Muscle layer of duodenum (tissue), 2 donors: ENCODE measurements around the gene RASGRF1.
A peak's percentile ranks its signal among the peaks of the same experiment; 100 is the strongest.

Experiments
- H3K27ac ChIP-seq: one replicate; pipeline ENCODE4 v1.7.0; 2013; ENCODE audit warnings: mild to moderate bottlenecking, low read length
- H3K27me3 ChIP-seq: one replicate; pipeline ENCODE4 v1.7.0; 2013; ENCODE audit warnings: low read depth, mild to moderate bottlenecking, control low read depth, low read length
- H3K36me3 ChIP-seq, 2 donors: one replicate each; pipeline ENCODE4 v1.7.0; 2013; ENCODE audit warnings: low read length in 2 of 2, control low read depth in 1 of 2, mild to moderate bottlenecking in 1 of 2; ENCODE audit not compliant: insufficient read depth in 2 of 2, control insufficient read depth in 1 of 2
- H3K4me1 ChIP-seq, 2 donors: one replicate each; pipeline ENCODE4 v1.7.0; 2013; ENCODE audit warnings: low read length in 2 of 2, mild to moderate bottlenecking in 2 of 2, control low read depth in 1 of 2, moderate library complexity in 1 of 2; ENCODE audit not compliant: insufficient read depth in 2 of 2, control insufficient read depth in 1 of 2
- H3K4me3 ChIP-seq, 2 donors: one replicate each; pipeline ENCODE4 v1.7.0; 2013; ENCODE audit warnings: low read length in 2 of 2, low read depth in 1 of 2, mild to moderate bottlenecking in 1 of 2
- H3K9me3 ChIP-seq, 2 donors: one replicate each; pipeline ENCODE4 v1.7.0; 2013; ENCODE audit warnings: low read length in 2 of 2, control low read depth in 1 of 2, mild to moderate bottlenecking in 1 of 2; ENCODE audit not compliant: control insufficient read depth in 1 of 2
- donor health status: healthy.

Gene RASGRF1

GRCh38 chr15:79090487-79091203 is at the start of gene RASGRF1:
Gene RASGRF1 (minus strand): TSS chr15:79090780. CDS start chr15:79090498, 282 bp downstream.
- Histone ChIP-seq H3K4me1 (peaks cover 0 to 26% of the 10 kb centered on the region in 2 donors), H3K27ac (no peak within 1 kb of the TSS), H3K4me3 (peak within 1 kb of the TSS in 1 of 2 donors; percentile 65), H3K9me3 (no peaks in the 10 kb centered on the region), H3K36me3 (no peaks in the 10 kb centered on the region), H3K27me3 (peaks cover 42% of the 10 kb centered on the region)

GRCh38 chr15:79136434-79137046 is 46.0 kb upstream of the RASGRF1 start:
- Histone ChIP-seq H3K27me3 (no peaks in the 10 kb centered on the region), H3K36me3 (no peaks in the 10 kb centered on the region)

GRCh38 chr15:79133309-79133708 is 42.7 kb upstream of the RASGRF1 start:
- Histone ChIP-seq H3K27ac (no peak overlapping the region), H3K9me3 (peaks cover 0 to 29% of the 10 kb centered on the region in 2 donors), H3K36me3 (no peaks in the 10 kb centered on the region), H3K4me1 (no peaks in the 10 kb centered on the region), H3K27me3 (no peaks in the 10 kb centered on the region), H3K4me3 (no peak overlapping the region)

More at GRCh38 chr15:79136434-79137046, 46.0 kb upstream of the RASGRF1 start:
- Histone ChIP-seq H3K9me3 (peaks cover 0 to 6% of the 10 kb centered on the region in 2 donors), H3K27ac (no peak overlapping the region), H3K4me3 (no peak overlapping the region), H3K4me1 (no peaks in the 10 kb centered on the region)

GRCh38 chr15:79132770-79133169 is 42.2 kb upstream of the RASGRF1 start:
- no peak overlapping the region for H3K27ac ChIP-seq
- H3K4me1 ChIP-seq, result no peaks in the 10 kb centered on the region
- no peak overlapping the region for H3K4me3 ChIP-seq
- H3K36me3 ChIP-seq, result no peaks in the 10 kb centered on the region
- H3K9me3 ChIP-seq, result peaks cover 0 to 30% of the 10 kb centered on the region in 2 donors
- H3K27me3 ChIP-seq, result no peaks in the 10 kb centered on the region

- no peaks in the 10 kb centered on the region for H3K36me3 ChIP-seq
- no peaks in the 10 kb centered on the region for H3K4me1 ChIP-seq
- peaks cover 0 to 30% of the 10 kb centered on the region in 2 donors for H3K9me3 ChIP-seq
- H3K27me3 ChIP-seq, result no peaks in the 10 kb centered on the region
- no peak overlapping the region for H3K27ac ChIP-seq
- H3K4me3 ChIP-seq, result no peak overlapping the region
These were observed 41.8 kb upstream of the RASGRF1 start for GRCh38 chr15:79132361-79132760.

- Histone ChIP-seq H3K36me3 (no peaks in the 10 kb centered on the region), H3K4me1 (no peaks in the 10 kb centered on the region), H3K4me3 (no peak overlapping the region), H3K9me3 (peaks cover 0 to 30% of the 10 kb centered on the region in 2 donors), H3K27me3 (no peaks in the 10 kb centered on the region), H3K27ac (no peak overlapping the region)
These were observed 40.1 kb upstream of the RASGRF1 start for GRCh38 chr15:79130535-79131130.

- Histone ChIP-seq H3K9me3 (peaks cover 0 to 30% of the 10 kb centered on the region in 2 donors), H3K4me3 (no peak overlapping the region), H3K4me1 (no peaks in the 10 kb centered on the region), H3K36me3 (no peaks in the 10 kb centered on the region), H3K27ac (no peak overlapping the region), H3K27me3 (no peaks in the 10 kb centered on the region)
These were observed 38.7 kb upstream of the RASGRF1 start for GRCh38 chr15:79129235-79129634.

GRCh38 chr15:79128556-79128955 is 38.0 kb upstream of the RASGRF1 start:
- Histone ChIP-seq H3K4me1 (no peaks in the 10 kb centered on the region), H3K27ac (no peak overlapping the region), H3K9me3 (peaks cover 0 to 30% of the 10 kb centered on the region in 2 donors), H3K36me3 (no peaks in the 10 kb centered on the region), H3K4me3 (no peak overlapping the region), H3K27me3 (no peaks in the 10 kb centered on the region)

- H3K27me3 ChIP-seq, result no peaks in the 10 kb centered on the region
- no peaks in the 10 kb centered on the region for H3K36me3 ChIP-seq
- no peak overlapping the region for H3K4me3 ChIP-seq
- peaks cover 0 to 7% of the 10 kb centered on the region in 2 donors for H3K9me3 ChIP-seq
- H3K27ac ChIP-seq, result no peak overlapping the region
- H3K4me1 ChIP-seq, result no peaks in the 10 kb centered on the region
These were observed 33.8 kb upstream of the RASGRF1 start for GRCh38 chr15:79124388-79124787.

GRCh38 chr15:79122991-79123390 is 32.4 kb upstream of the RASGRF1 start:
- no peaks in the 10 kb centered on the region for H3K36me3 ChIP-seq

GRCh38 chr15:79122391-79122790 is 31.8 kb upstream of the RASGRF1 start:
- no peaks in the 10 kb centered on the region for H3K36me3 ChIP-seq
- H3K27me3 ChIP-seq, result no peaks in the 10 kb centered on the region
- H3K27ac ChIP-seq, result no peak overlapping the region
- no peaks in the 10 kb centered on the region for H3K4me1 ChIP-seq
- no peak overlapping the region for H3K4me3 ChIP-seq
- no peaks in the 10 kb centered on the region for H3K9me3 ChIP-seq

More at GRCh38 chr15:79122991-79123390, 32.4 kb upstream of the RASGRF1 start:
- Histone ChIP-seq H3K9me3 (no peaks in the 10 kb centered on the region), H3K4me1 (no peaks in the 10 kb centered on the region), H3K27ac (no peak overlapping the region), H3K4me3 (no peak overlapping the region), H3K27me3 (no peaks in the 10 kb centered on the region)
